Muscle of arm (tissue), 12 donors: ENCODE data around the gene C2CD4C. TPM values are rescaled to one million over a fixed set of nuclear protein-coding genes. Genes with fewer than 3 reads are reported as not detected.
"Not testable (repeated sequence)": the region's sequence is repeated elsewhere in the genome, so short reads cannot be mapped to it uniquely, and the experiment has no call there.

Experiments
- DNase-seq: peaks from one replicate; pipeline ENCODE4 v3.0.0-alpha.2; 2013
- polyA plus RNA-seq, 12 donors: library from polyadenylated mRNA; unstranded; fragments of 120-200 nt; gene quantifications; one replicate each; pipeline ENCODE4 v1.2.1, GENCODE V29; 2013; ENCODE audit not compliant: insufficient read length in 12 of 12

Gene C2CD4C
- polyA plus RNA-seq, 12 donors: 0.50 to 1.6 (median 0.81) TPM; not detected in 2

DNA sequence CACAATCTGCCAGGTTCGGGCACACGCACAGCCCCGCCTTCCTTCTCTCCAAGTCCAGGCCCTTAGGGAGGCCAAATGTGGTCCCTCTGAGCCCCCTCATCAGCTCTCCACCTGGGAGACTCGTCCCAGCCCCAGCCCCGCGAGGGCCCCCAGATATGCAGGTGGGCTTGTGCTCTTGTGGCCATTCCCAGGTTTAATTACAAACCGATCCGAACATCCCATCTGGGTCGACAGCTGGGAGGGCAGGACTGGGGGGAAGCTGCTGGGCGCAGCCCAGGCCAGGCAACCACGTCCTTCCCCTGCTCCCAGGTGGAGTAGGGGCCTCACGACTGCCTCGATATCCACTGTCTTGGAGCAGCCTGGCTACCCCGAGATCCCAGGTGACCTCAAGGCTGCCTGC is 7.5 kb upstream of the C2CD4C start:
- DNase-seq: no peak

DNA sequence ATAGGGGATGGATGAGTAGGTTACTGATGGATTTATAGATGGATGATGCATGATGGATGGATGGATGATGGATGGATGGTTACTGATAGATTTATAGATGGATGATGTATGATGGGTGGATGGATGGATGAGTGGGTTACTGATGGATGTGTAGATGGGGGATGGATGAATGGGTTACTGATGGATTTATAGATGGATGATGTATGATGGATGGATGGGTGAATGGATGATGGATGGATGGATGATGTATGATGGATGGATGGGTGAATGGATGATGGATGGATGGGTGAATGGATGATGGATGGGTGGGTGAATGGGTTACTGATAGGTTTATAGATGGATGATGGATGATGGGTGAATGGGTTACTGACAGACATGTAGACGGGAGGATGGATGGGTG is 6.3 kb upstream of the C2CD4C start:
- DNase-seq: no peak

DNA sequence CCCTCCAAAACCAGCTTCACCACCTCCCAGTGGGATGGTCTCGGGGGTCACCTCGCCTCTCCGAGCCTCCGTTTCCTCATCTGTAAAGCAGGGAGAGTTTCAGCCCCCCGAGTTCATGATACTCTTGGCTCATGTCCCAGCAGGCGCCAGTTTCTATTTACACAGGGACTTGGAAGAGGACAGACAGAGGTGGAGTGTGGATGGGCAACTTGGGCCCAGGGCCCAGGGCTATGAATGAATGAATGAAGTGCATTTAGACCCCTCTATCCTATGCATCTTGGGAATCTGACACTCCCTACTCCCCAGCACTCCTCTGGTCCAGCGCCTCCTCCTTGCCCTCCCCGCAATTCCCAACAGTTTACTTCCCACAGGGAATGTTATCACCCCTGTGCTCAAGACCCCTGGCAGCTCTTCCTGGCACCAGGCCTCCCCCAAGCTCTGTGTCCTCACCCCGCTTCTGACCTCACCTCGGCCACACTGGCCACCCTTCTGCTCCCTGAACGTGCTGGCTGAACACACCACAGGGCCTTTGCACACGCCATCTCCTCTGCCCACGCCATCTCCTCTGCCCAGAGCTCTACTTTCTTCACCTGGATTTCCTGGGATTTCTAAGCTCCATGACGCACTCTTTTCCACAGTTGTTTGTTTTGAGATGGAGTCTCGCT is 4.9 kb upstream of the C2CD4C start:
- DNase-seq: no peak

DNA sequence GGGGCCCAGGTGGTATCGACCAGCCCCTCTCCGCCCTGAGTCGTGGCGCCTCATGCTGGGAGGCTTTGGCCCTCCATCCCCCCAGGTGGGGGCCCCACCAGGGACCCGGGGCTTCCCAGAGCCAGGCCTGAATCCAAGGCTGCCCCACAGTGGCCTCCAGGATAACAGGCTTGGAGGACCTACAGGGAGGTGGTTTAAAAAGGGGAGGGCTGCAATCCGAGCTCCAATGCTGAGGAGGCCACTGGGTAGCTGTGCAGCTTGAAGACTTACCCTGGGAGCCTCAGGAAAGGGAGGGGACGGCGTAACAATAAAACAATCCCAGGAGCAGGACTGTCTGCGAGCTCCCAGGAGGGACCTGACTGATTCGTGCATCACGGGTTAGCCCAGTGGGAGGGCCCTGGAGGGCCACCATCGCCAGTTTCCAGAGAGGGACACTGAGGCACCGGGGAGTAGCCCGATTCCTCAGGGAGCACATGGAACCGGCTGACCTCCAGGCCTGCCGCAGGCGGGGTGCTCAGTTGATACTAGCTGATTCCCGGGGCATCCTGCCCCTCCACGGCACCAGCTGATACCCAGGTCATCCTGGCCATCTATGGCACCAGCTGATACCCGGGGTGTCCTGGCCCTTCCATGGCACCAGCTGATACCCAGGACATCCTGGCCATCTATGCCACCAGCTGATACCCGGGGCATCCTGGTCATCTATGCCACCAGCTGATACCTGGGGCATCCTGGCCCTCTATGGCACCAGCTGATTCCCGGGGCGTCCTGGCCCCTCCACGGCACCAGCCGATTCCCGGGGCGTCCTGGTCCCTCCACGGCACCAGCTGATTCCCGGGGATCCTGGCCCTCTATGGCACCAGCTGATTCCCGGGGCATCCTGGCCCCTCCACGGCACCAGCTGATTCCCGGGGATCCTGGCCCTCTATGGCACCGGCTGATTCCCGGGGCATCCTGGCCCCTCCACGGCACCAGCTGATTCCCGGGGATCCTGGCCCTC is 3.7 kb upstream of the C2CD4C start:
- no peak for DNase-seq

DNA sequence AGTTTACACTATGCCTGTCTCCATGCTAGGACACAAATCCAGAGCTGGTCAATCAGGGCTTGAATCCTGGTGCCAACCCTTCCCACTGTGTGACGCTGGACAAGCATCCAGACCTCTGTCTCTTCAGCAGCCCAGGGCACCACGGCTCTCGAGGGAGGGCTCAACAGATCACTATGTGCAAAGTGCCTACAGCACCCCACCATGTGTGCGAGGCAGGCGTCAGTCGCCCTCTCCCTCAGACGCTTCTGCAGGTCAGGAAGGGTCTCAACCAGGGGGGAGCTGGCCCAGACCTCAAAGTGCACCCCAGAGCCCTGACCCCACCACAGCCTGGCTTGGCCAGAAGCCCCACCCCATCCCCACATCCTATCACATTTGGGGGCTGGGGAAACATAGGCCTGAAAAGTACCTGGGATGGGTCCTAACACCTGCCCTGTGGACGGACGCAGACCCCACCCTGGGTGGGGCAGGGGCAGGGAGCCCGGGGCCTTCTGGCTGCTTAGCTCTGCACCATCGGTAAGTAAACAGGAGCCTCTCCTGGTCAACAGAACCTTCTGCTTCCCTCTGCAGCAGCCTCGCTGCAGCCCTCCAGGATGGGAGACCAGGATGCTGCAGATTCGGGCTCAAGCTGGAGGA is 2.9 kb upstream of the C2CD4C start:
- DNase-seq: no peak

DNA sequence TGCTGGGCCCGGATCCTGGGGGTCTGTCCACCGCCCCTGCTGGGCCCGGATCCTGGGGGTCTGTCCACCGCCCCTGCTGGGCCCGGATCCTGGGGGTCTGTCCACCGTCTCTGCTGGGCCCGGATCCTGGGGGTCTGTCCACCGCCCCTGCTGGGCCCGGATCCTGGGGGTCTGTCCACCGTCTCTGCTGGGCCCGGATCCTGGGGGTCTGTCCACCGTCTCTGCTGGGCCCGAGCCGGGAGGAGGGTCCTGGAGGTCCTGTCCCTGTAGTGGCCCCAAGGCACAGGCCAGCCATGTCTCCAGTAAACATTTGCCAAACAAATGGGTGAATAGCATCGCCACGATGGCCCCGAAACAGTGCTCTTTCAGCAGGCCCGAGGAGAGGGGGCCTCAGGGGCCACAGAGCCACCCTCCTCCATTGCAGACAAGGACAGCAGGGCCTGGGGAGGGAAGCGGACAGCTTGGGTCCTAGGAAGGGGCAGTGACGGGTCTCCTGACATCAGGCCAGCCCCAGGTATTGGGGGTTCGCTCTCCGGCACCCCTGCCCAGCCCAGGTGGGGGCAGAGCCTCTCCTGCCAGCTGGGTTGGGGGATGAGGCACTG is 2.3 kb upstream of the C2CD4C start:
- DNase-seq: not testable (repeated sequence)

DNA sequence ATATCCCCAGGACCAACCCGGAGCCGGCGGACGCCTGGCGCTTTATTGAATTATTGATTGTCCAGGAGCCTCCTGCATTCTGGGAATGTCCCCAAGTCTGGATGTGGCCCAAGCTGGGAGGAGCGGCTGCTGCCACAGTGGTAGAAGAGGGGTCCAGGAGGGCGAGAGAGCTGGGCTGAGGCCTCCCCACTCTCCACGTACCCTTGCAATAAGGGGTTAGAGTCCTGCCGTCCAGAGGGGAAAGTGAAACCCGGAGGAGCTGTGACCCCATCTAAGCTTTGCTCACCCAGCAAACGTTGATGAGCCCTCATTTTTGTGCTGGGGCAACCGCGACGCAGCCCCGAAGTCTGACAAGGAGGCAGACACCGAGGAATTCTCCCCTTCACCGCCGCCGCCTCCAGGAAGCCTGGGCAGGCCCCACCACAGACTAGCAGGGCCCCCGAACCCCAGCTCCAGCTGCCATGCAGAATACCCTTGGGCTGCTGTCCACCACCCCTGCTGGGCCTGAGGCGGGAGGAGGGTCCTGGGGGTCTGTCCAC is 1.4 kb upstream of the C2CD4C start:
- no peak for DNase-seq

DNA sequence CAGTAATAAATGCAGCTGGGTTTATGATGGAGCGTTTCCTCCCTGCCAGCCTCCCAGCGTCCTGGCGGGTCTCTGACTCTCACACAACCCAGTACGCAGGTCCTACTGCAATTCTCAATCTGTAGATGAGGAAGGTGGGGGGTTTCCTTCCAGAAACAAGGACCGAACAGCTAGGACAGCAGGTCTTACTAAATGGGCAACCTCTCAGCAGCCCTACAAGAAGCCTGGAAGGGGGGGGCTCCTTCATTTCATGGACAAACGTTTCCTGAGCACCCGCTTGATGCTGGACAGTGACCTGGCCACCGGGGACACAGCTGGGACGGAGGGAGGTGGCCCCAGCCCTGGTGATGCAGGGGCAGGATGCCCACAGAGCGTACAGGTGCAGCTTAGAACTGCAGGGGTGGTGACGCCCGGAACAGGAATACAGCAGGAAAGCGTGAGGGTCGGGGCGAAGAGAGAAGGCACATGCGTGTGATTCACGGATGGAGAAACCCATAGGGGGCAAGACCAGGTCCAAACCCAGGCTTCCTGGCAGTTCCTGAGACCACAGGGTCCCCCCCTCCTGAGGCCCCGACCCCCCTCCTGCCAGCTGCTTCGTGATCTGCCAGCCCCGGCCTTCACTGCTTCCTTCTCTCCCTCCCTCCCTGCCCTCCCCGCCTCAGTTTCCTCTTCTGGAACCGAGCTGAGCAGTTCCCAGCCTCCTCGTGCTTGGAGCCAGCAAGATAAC is 732 bp upstream of the C2CD4C start:
- DNase-seq: no peak

DNA sequence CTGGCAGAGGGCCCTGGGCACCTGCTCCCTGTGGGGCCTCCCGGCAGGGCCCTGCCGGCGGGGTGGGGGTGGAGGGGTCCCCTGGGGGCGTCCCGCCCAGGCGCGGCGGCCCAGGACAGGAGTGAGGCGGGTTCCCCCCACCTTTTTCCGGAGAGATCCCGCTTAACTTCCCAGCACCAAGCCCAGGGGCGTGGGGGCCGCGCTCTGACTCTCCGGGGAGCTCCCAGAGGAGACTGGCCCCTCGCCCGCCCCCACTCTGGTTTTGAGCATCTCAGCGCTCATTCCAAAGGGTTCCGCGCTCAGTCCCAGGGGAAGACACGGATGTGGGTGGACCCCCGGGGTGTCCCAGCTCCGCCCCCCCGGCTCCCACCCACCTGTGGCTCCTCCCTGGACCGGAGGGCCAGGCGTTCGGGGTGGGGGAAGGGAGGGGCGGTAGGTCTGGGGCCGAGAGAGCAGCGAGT is 476 bp downstream of the C2CD4C start:
- no peak for DNase-seq

DNA sequence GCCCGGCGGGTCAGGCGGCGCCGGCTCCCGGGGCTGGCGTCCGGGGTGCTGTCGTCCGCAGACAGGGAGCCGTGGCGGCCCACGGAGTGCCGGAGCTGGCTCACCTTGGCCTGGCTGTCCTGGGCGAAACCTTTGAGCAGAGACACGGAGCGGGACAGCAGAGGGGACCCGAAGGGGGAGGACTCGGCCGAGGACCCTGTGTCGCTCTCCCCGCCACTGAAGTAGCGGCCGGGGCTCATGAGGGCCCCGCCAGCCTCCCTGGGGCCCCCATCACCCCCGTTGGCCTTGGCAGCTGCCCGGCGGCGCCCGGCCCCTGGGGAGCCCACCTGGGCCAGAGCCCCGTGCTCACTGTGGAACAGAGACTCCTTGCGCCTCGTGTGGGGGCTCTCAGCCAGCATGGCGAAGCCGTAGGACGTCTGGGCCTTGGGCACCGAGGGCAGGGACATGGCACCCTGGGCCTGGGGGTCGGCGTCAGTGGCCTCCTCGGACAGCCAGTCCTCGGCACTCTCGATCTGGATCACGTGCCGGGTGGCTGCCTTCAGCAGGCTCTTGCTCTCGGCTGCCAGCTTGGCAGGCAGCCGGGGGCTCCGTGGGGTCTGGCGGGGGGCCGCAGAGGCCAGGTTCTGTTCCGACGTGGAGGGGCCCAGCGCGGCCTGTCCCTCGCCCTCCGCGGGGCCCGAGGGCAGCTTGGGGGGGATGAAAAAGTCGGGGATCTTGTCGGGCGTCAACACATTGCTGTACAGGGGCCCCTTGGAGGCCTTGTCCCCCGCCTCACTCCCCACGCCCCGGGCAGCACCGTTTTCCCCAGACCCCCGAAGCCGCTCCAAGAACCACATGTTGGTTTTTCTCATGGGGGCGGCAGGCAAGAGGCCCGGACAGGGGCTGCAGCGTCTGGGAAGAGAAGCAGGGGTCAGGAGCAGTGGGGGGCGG is 1.2 kb downstream of the C2CD4C start:
- DNase-seq: no peak

DNA sequence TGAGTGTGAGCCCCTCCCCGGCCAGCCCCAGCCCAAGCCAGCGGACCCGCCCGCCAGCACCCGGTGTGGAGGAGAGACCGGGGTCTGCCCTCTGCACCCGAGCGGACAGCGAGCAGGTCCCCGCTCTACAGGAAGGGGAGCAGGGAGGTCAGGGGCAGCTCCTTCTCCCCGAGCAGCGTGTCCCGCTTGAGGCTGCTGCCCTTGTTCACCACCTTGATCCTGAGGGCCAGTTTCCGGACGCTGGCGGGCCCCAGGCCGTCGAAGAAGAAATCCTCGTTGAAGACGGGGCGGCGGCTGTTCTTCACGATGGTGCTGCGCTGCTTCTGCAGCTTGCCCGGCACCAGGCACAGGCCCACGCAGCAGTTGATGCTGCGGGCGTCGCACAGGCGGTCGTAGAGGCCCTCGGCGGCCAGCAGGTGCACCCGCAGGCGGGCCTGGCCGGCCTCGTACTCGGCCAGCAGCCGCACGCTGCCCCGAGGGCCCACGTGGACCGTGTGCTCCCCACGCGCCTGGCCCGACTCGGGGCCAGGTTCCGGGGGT is 1.9 kb downstream of the C2CD4C start:
- DNase-seq: no peak

DNA sequence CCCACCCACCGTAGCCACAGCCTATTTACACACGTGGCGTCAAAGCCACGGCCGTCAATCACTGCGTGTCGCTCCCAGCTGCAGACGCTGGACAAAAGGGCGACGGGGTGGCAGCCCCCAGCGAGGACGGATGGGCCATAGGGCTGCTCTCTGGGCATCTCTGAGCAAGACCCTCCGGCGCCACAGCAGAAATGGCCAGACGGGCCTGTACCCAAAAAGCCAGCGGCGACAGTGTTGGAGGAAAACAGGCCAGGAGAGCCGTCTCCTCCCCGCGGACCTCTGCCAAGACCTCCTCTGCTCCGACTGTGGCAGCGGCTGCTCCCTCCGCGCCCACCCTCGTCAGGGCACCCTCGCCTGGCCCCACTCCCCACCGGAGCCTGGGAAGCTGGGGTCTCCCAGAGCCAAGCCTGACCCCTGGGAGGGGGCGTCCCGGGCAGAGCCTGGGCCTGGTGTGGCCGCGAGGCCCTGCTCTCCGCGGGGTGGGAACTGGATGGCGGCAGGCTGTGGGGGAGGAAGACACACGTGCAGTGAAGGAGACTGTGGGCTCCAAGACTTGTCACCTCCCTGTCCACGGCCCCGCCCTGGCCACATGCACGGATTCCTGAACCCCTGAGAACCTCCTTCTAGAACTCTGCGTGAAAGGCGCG is 2.7 kb downstream of the C2CD4C start:
- DNase-seq: no peak

DNA sequence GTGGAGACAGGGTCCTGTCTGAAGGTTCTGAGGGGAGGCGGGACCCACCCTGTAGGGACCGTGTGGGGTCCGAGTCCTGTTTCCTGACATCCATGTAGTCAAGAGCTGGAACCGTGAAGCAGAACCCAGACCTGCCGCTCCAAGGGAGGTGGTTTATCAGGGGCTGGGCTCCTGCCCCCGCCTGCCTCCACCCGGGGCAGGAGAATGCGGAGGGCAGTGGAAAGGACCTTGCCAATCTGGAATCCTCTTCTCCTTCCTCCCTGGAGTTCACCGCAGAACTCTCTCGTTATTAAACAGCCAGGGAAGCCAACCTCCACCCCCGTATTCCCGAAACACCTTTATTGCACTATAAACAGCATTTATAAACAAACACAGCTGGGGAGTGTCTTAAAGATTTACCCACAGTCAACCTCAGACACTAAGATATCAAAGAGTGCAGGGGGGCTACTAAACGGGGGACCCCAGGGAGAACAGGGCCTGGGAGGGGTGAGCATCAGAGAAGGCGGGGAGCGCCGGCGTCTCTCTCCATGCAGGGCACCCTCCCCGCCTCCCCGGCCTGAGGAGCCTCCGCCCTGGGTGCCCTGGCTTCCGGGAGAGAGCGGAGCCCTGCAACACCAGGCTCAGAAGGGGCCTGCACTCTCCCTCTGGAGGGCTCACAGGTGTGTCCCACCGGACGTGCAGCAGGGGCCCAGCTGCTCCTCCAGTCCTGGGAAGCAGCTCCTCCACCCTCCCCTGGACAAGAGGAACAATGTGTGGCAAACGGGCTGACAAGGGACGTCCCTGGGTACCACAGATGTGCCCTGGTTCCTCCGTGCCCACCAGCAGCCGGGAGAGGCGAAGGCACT is 3.6 kb downstream of the C2CD4C start:
- no peak for DNase-seq

DNA sequence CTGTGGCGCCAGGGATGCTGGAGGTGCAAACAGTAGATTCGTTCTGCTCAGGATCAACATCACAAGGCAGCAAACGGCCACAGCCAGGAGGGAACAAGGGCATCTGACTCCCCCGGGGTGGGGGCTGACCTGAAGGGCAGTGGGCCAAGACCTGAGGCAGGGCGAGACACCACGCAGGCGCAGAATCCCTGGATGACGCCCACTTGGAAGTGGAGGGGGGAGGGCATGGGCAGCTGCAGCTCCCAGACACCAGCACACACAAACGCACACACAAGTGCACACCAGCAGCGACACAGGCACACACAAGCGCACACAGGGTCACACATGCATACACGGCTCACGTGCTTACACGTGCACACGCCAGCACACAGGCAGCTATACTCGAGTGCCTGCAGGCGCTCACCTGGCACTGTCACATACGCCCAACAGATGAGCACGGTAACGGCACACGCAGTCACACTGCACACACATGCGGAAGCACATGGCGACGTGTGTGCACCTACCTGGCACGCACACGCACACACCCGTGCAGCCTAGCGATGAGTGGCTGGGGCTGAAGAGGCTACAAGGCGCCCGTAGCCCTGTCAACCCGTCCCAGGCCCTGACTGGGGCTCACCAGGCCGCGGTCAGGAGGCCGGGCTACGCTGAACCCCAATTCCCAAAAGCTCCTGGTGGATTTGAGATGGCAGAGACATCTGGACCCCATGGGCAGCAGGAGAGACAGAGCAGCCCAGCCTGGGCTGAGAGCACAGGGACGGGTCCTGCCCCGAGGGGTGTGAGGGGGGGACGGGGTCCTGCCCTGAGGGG is 5.5 kb downstream of the C2CD4C start:
- DNase-seq: no peak

DNA sequence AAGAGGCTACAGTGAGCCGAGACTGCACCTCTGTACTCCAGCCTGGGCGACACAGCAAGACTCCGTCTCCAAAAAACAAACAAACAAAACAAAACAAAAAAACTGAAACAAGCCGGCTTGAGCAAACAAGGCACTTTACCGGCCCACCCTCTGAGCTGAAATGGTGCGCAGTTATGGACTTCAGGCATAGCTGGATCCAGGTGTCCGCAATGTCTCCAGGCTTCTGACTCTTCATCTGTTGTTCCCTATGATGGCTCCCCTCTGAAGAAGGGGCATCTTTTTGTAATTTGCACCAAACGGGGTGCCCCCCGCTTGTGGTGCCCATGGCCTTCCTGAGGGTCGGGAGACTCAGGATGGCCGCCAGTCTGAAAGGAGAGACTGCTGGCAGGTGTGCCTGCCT is 6.2 kb downstream of the C2CD4C start:
- DNase-seq: no peak

DNA sequence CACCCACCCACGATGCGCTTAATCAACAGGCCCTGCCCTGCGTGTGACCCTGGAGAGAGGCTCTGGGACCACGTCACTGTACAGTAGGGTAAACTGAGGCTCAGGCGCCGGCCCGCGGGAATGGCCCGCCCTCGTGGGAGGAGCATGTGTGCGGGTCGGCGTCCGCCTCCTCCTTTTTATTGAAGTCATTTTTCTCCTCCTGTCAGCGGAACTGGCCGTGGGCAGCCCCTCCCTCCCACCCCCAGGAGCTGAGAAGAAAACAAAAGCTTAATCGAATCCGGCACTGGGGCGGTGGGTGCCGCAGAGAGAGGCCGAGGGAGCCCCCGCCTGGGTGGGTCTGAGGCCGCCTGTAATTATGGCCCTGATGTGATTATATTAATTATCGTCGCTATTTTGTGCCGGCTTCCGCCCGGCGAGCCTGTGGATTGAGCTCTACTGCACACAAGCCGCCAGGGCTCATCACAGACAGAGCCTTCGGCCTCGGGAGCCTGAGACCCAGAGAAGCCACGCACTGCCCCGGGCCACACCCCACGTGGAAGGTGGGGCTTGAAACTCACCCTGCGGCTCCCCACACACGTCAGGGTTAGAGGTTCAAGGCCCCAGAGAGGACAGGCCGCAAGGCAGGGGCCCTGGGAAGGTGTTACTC is 7.0 kb downstream of the C2CD4C start:
- no peak for DNase-seq
